Naive thymus-derived CD4-positive, alpha-beta T cell (primary cell): ENCODE data around the gene LPP. TPM values are rescaled to one million over a fixed set of nuclear protein-coding genes. Genes with fewer than 3 reads are reported as not detected.
A peak's percentile ranks its signal among the peaks of the same experiment; 100 is the strongest.

Source experiments
- ATAC-seq: fragments of 150-1000 bp; cut with Tn5 transposase; 2 replicates; pipeline ENCODE4 v1.10.0; 2021; ENCODE audit warnings: mild to moderate bottlenecking, moderate library complexity
- CTCF ChIA-PET: fragments of 350-600 bp; sonication (Branson Sonifier 250); formaldehyde crosslinking; loops from one replicate; lab custom pipeline; 2021; ENCODE audit warnings: antibody characterized with exemption; lab: Charles Lee
- POLR2A ChIA-PET: fragments of 350-600 bp; sonication (Branson Sonifier 250); formaldehyde crosslinking; loops from one replicate; lab custom pipeline; 2021; ENCODE audit warnings: antibody characterized with exemption, inconsistent platforms; lab: Charles Lee
- DNase-seq, 9 donors: peaks; one replicate each; pipeline versions ENCODE4 v3.0.0 to v3.0.0-alpha.2; 2020 to 2022; ENCODE audit warnings: mixed read lengths in 1 of 9
- H3K27ac ChIP-seq: one replicate; pipeline ENCODE4 v1.7.0; 2013; ENCODE audit warnings: mild to moderate bottlenecking, low read depth, low read length, moderate library complexity
- H3K27me3 ChIP-seq, 2 donors: one replicate each; pipeline ENCODE4 v1.7.0; 2013; ENCODE audit warnings: low read length in 2 of 2, mild to moderate bottlenecking in 2 of 2, moderate library complexity in 2 of 2; ENCODE audit not compliant: control insufficient read depth in 2 of 2, insufficient read depth in 2 of 2
- H3K36me3 ChIP-seq, 3 experiments: 1 replicate in 2 of 3; 2 replicates in 1 of 3; pipeline ENCODE4 v1.7.0; 2013; ENCODE audit warnings: low read length in 3 of 3, mild to moderate bottlenecking in 3 of 3, moderate library complexity in 1 of 3; ENCODE audit not compliant: insufficient read depth in 3 of 3, control insufficient read depth in 2 of 3
- H3K4me1 ChIP-seq, 2 donors: one replicate each; pipeline ENCODE4 v1.7.0; 2013; ENCODE audit warnings: low read length in 2 of 2, mild to moderate bottlenecking in 2 of 2, moderate library complexity in 1 of 2; ENCODE audit not compliant: control insufficient read depth in 2 of 2, insufficient read depth in 2 of 2
- H3K4me3 ChIP-seq: 2 replicates; pipeline ENCODE4 v1.7.0; 2013; ENCODE audit warnings: mild to moderate bottlenecking, low read length
- H3K9me3 ChIP-seq, 3 experiments: 1 replicate in 2 of 3; 2 replicates in 1 of 3; pipeline ENCODE4 v1.7.0; 2013; ENCODE audit warnings: low read length in 3 of 3; ENCODE audit not compliant: control insufficient read depth in 2 of 3
- H3K27ac Mint-ChIP-seq, 9 donors: one replicate each; pipeline ENCODE4 v1.8.0; 2020 to 2022; ENCODE audit warnings: mixed read lengths in 9 of 9, mild to moderate bottlenecking in 8 of 9, moderate library complexity in 5 of 9, inconsistent platforms in 2 of 9
- H3K27me3 Mint-ChIP-seq, 5 donors: one replicate each; pipeline ENCODE4 v1.8.0; 2021 to 2022; ENCODE audit warnings: mixed read lengths in 5 of 5, mild to moderate bottlenecking in 1 of 5
- H3K36me3 Mint-ChIP-seq, 5 donors: one replicate each; pipeline ENCODE4 v1.8.0; 2020 to 2022; ENCODE audit warnings: mixed read lengths in 5 of 5, mild to moderate bottlenecking in 3 of 5, inconsistent platforms in 1 of 5
- H3K4me1 Mint-ChIP-seq, 7 donors: one replicate each; pipeline ENCODE4 v1.8.0; 2020 to 2022; ENCODE audit warnings: mixed read lengths in 7 of 7, mild to moderate bottlenecking in 3 of 7, inconsistent platforms in 1 of 7
- H3K4me3 Mint-ChIP-seq, 10 donors: one replicate each; pipeline ENCODE4 v1.8.0; 2020 to 2022; ENCODE audit warnings: mild to moderate bottlenecking in 10 of 10, mixed read lengths in 10 of 10, moderate library complexity in 6 of 10, inconsistent platforms in 2 of 10
- H3K9me3 Mint-ChIP-seq, 11 donors: one replicate each; pipeline ENCODE4 v1.8.0; 2020 to 2022; ENCODE audit warnings: mixed read lengths in 11 of 11, mild to moderate bottlenecking in 4 of 11, inconsistent platforms in 1 of 11, moderate library complexity in 1 of 11
- intact Hi-C, 2 donors: fragments of 100-400 bp; cut with micrococcal nuclease; formaldehyde crosslinking; loops; one replicate each; pipeline ENCODE4 v1.15.1; 2023
- polyA plus RNA-seq, 2 donors: library from polyadenylated mRNA; unstranded; fragments of 300-500 nt; fragmentation: Illumina TruSeq; gene quantifications; one replicate each; pipeline ENCODE4 v1.2.3, GENCODE V29; 2021
- total RNA-seq, 6 experiments: library from RNA in 5 of 6; stranded (reverse) in 5 of 6; gene quantifications; 1 replicate in 5 of 6; 2 replicates in 1 of 6; pipeline ENCODE4 v1.2.3 and lab custom pipeline; 2021 to 2026

Gene LPP
- total and polyA plus RNA-seq, 7 experiments from 2014 or later: 10.3 to 95.2 (median 19.5) TPM

DNA sequence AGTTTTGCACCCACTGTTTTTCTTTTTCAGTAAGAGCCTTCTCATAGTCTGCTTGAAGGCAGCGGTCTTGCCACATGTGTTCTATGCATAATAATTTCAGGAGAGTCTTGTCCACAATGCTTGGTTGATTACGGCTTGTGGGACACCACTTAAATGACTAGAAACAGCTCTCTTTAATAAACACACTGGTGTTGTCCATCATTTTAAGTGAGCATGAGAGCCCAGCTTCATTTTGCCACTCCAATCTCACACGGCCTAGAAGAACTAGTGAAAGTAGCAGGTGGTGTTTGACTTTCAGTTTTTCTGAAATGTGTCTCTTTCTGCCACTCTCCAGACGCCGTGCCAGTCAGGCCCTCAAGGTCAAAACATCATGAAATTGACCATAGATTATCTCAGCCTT is 292.1 kb downstream of the LPP start:
- DNase-seq (no peak), ATAC-seq (peak; percentile 12)
- Histone ChIP-seq H3K27ac (no peak overlapping the region), H3K9me3 (no peaks in the 10 kb centered on the region), H3K36me3 (no peaks in the 10 kb centered on the region), H3K4me3 (no peak overlapping the region), H3K27me3 (no peaks in the 10 kb centered on the region), H3K4me1 (peaks cover 0 to 15% of the 10 kb centered on the region in 2 donors)
- H3K36me3 Mint-ChIP-seq: peaks cover 6 to 36% (median 30%) of the 10 kb centered on the region in 5 donors
- ChIA-PET CTCF (no interaction called here), POLR2A (no interaction called here)
- peak overlapping the region in 1 of 9 donors; percentile 23 for H3K27ac Mint-ChIP-seq
- H3K4me1 Mint-ChIP-seq: peaks cover 0 to 32% (median 0%) of the 10 kb centered on the region in 7 donors
- intact Hi-C loops: no loop called here
- H3K4me3 Mint-ChIP-seq: no peak overlapping the region
- no peaks in the 10 kb centered on the region for H3K27me3 Mint-ChIP-seq
- peaks cover 0 to 9% (median 0%) of the 10 kb centered on the region in 11 donors for H3K9me3 Mint-ChIP-seq

GRCh38 chr3:188446766-188447165 is 292.8 kb downstream of the LPP start:
- Mint-ChIP-seq H3K4me1 (peaks cover 0 to 29% (median 0%) of the 10 kb centered on the region in 7 donors), H3K27me3 (no peaks in the 10 kb centered on the region), H3K4me3 (no peak overlapping the region), H3K9me3 (peaks cover 0 to 9% (median 0%) of the 10 kb centered on the region in 11 donors), H3K27ac (no peak overlapping the region), H3K36me3 (peaks cover 6 to 40% (median 30%) of the 10 kb centered on the region in 5 donors)
- intact Hi-C loops: no loop called here
- H3K27ac ChIP-seq: no peak overlapping the region
- ChIA-PET CTCF (no interaction called here), POLR2A (no interaction called here)
- no peak overlapping the region for H3K4me3 ChIP-seq
- no peaks in the 10 kb centered on the region for H3K36me3 ChIP-seq
- ATAC-seq (peak; percentile 29), DNase-seq (no peak)
- H3K27me3 ChIP-seq: no peaks in the 10 kb centered on the region
- H3K4me1 ChIP-seq: peaks cover 0 to 15% of the 10 kb centered on the region in 2 donors
- H3K9me3 ChIP-seq: no peaks in the 10 kb centered on the region

- Mint-ChIP-seq H3K27ac (no peak overlapping the region), H3K4me1 (peaks cover 0 to 18% (median 0%) of the 10 kb centered on the region in 7 donors), H3K4me3 (no peak overlapping the region), H3K27me3 (no peaks in the 10 kb centered on the region), H3K9me3 (peaks cover 0 to 7% (median 0%) of the 10 kb centered on the region in 11 donors), H3K36me3 (peaks cover 0 to 34% (median 25%) of the 10 kb centered on the region in 5 donors)
- Histone ChIP-seq H3K27me3 (no peaks in the 10 kb centered on the region), H3K27ac (no peak overlapping the region), H3K4me3 (no peak overlapping the region), H3K36me3 (no peaks in the 10 kb centered on the region), H3K9me3 (no peaks in the 10 kb centered on the region), H3K4me1 (peaks cover 0 to 5% of the 10 kb centered on the region in 2 donors)
- DNase-seq (no peak), ATAC-seq (no peak)
- POLR2A ChIA-PET: no interaction called here
- CTCF ChIA-PET: no interaction called here
- intact Hi-C loops: no loop called here
Measured at GRCh38 chr3:188448813-188449212, 294.9 kb downstream of the LPP start.

DNA sequence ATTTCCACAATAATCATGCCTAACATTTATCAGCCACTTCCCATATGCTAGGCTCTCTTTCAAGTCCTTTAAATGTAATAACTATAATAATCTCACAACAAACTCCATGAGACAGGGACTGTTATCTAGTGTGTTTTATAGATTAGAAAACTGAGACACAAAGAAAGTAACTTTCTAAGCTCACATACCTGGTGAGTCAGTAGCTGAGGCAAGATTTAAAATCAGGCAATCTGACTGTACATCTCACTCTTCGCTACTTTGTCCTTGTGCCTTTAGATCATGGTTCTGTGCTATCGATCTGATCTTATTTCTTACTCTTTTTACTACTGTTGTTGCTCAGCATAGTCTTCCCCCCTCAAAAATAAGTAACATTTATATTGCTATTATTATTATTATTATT is 295.5 kb downstream of the LPP start:
- Histone ChIP-seq H3K4me3 (no peak overlapping the region), H3K9me3 (no peaks in the 10 kb centered on the region), H3K27me3 (no peaks in the 10 kb centered on the region), H3K36me3 (no peaks in the 10 kb centered on the region), H3K4me1 (peaks cover 0 to 5% of the 10 kb centered on the region in 2 donors), H3K27ac (no peak overlapping the region)
- ATAC-seq (no peak), DNase-seq (no peak)
- H3K27me3 Mint-ChIP-seq: no peaks in the 10 kb centered on the region
- no peak overlapping the region for H3K27ac Mint-ChIP-seq
- H3K9me3 Mint-ChIP-seq: peaks cover 0 to 7% (median 0%) of the 10 kb centered on the region in 11 donors
- peaks cover 0 to 36% (median 23%) of the 10 kb centered on the region in 5 donors for H3K36me3 Mint-ChIP-seq
- ChIA-PET CTCF (no interaction called here), POLR2A (no interaction called here)
- intact Hi-C loops: no loop called here
- H3K4me3 Mint-ChIP-seq: no peak overlapping the region
- peaks cover 0 to 18% (median 0%) of the 10 kb centered on the region in 7 donors for H3K4me1 Mint-ChIP-seq

- ChIA-PET CTCF (no interaction called here), POLR2A (no interaction called here)
- no peak overlapping the region for H3K27ac ChIP-seq
- intact Hi-C loops: no loop called here
- no peaks in the 10 kb centered on the region for H3K9me3 ChIP-seq
- ATAC-seq: no peak
- H3K4me1 ChIP-seq: no peaks in the 10 kb centered on the region
- no peaks in the 10 kb centered on the region for H3K27me3 ChIP-seq
- Mint-ChIP-seq H3K4me3 (no peak overlapping the region), H3K36me3 (peaks cover 0 to 32% (median 15%) of the 10 kb centered on the region in 5 donors), H3K4me1 (peaks cover 0 to 11% (median 0%) of the 10 kb centered on the region in 7 donors), H3K27me3 (no peaks in the 10 kb centered on the region), H3K27ac (no peak overlapping the region), H3K9me3 (peaks cover 0 to 2% (median 0%) of the 10 kb centered on the region in 11 donors)
- H3K36me3 ChIP-seq: no peaks in the 10 kb centered on the region
- H3K4me3 ChIP-seq: no peak overlapping the region
- DNase-seq: no peak
Measured at GRCh38 chr3:188452158-188452772, 298.3 kb downstream of the LPP start.

- Mint-ChIP-seq H3K4me3 (no peak overlapping the region), H3K9me3 (peaks cover 0 to 2% (median 0%) of the 10 kb centered on the region in 11 donors), H3K4me1 (peaks cover 0 to 11% (median 0%) of the 10 kb centered on the region in 7 donors), H3K36me3 (peaks cover 0 to 28% (median 15%) of the 10 kb centered on the region in 5 donors), H3K27me3 (no peaks in the 10 kb centered on the region), H3K27ac (no peak overlapping the region)
- H3K4me1 ChIP-seq: no peaks in the 10 kb centered on the region
- ChIA-PET CTCF (interaction anchor here (0.7 kb wide), 2 partner anchors 478 to 713 kb away, joined by 3 read pairs; no protein-coding TSS in a partner anchor), POLR2A (no interaction called here)
- DNase-seq (no peak), ATAC-seq (no peak)
- no peaks in the 10 kb centered on the region for H3K27me3 ChIP-seq
- H3K9me3 ChIP-seq: no peaks in the 10 kb centered on the region
- no peaks in the 10 kb centered on the region for H3K36me3 ChIP-seq
- intact Hi-C loops: no loop called here
- H3K4me3 ChIP-seq: no peak overlapping the region
- H3K27ac ChIP-seq: no peak overlapping the region
Measured at GRCh38 chr3:188453431-188454384, 299.8 kb downstream of the LPP start.
